Sigmoid colon (tissue), 4 donors: ENCODE results near the gene SEC63.

ENCODE experiments used
- CTCF ChIP-seq, 4 experiments: fragments of 450-650 bp in 3 of 4; fragments of 200-600 bp in 1 of 4; IDR thresholded peaks; one replicate each; pipeline ENCODE4 v1.5.1; 2016 to 2019; ENCODE audit warnings: antibody characterized with exemption in 4 of 4, mild to moderate bottlenecking in 3 of 4, moderate library complexity in 2 of 4
- POLR2A ChIP-seq, 2 donors: fragments of 450-650 bp; IDR thresholded peaks; one replicate each; pipeline ENCODE4 v1.6.1; 2016; ENCODE audit warnings: antibody characterized with exemption in 2 of 2, mild to moderate bottlenecking in 2 of 2, moderate library complexity in 2 of 2
- POLR2AphosphoS5 ChIP-seq, 4 donors: sonication (generic); formaldehyde crosslinking; IDR thresholded peaks; one replicate each; pipeline ENCODE4 v1.6.1; 2017; ENCODE audit warnings: antibody characterized with exemption in 4 of 4

GRCh38 chr6:107962723-107963122, 4.7 kb upstream of the SEC63 start:
- no peak for TF ChIP-seq CTCF (IDR thresholded peaks at IDR 0.05)
- TF ChIP-seq POLR2AphosphoS5 (IDR thresholded peaks at IDR 0.05), result no peak
- no peak for TF ChIP-seq POLR2A (IDR thresholded peaks at IDR 0.05)
